ENCODE measurements around the gene MOGAT1. TPM values are rescaled to one million over a fixed set of nuclear protein-coding genes. Genes with fewer than 3 reads are reported as not detected.
A peak's percentile ranks its signal among the peaks of the same experiment; 100 is the strongest.

MOGAT1 gene
- total and polyA plus RNA-seq, 9 of the 15 experiments (the other 6 are each of a cell fraction or from before 2014, with no cell fraction given), result not detected

GRCh38 chr2:222655787-222656525 is 15.5 kb upstream of the MOGAT1 start, which contains the start of gene FARSB:
Gene FARSB, minus strand, starts transcription at chr2:222656092. Its CDS starts 19 bp downstream, at chr2:222656073.
- peak within 1 kb of the TSS; percentile 90 for H2AFZ ChIP-seq (ENCODE audit: low read depth, low read length)
- peak within 1 kb of the TSS; percentile 82 for H3K4me3 ChIP-seq
- ChIA-PET CTCF (ENCODE audit: low intra/inter-chr PET ratio) (no interaction called here), POLR2A (no interaction called here)
- H3K4me1 ChIP-seq (replicated peaks in 1 of 2; ENCODE audit: control insufficient read depth in 2 of 2, insufficient read depth in 2 of 2, low read length in 2 of 2), result peaks cover 3 to 5% of the 10 kb centered on the region in 2 experiments; a peak in 3 of 5 replicates
- peak within 1 kb of the TSS; percentile 88 for H3K27ac ChIP-seq (ENCODE audit: extremely low read depth, low read depth, low read length)
- intact Hi-C loops (cut with micrococcal nuclease) (no loop called here), in situ Hi-C loops (cut with MboI) (no loop called here)
- H3K4me2 ChIP-seq (ENCODE audit: insufficient read depth, low read length), result peak within 1 kb of the TSS; percentile 90
- 1% methylated on average over 28 of the region's 45 CpGs for WGBS (ENCODE audit: insufficient coverage, low coverage, missing lambda C conversion rate)
- peak; percentile 91 to 93 (median 92) for DNase-seq (ENCODE audit: extremely low read depth in 1 of 4, low spot score in 3 of 4)
- no peaks in the 10 kb centered on the region for H4K20me1 ChIP-seq (replicated peaks; ENCODE audit: control insufficient read depth, insufficient read depth, low read length)
- H3K9me3 ChIP-seq (replicated peaks; ENCODE audit: control insufficient read depth, insufficient read depth, low read depth, low read length), result no peaks in the 10 kb centered on the region
- FAIRE-seq, result peak; percentile 91
- ATAC-seq, result peak; percentile 91
- no peaks in the 10 kb centered on the region for H3K27me3 ChIP-seq (ENCODE audit: control insufficient read depth in 2 of 2, insufficient read depth in 2 of 2, low read length in 2 of 2)
- H3K9ac ChIP-seq (ENCODE audit: insufficient read depth in 1 of 2, low read depth in 2 of 2, low read length in 2 of 2), result peak within 1 kb of the TSS; percentile 84 to 96
- peaks cover 24% of the 10 kb centered on the region for H3K36me3 ChIP-seq (ENCODE audit: control insufficient read depth, insufficient read depth, low read length)
- peaks cover 56% of the 10 kb centered on the region for H3K79me2 ChIP-seq (ENCODE audit: control insufficient read depth, insufficient read depth, low read length)
- no TSS peak for BruUV-seq (replicated peaks)
- H3K9me1 ChIP-seq (ENCODE audit: control insufficient read depth, insufficient read depth, low read length), result no peaks in the 10 kb centered on the region
- TF ChIP-seq CREB1 (IDR thresholded peaks at IDR 0.05), result peak; percentile 37; the same call in 1 of the 2 replicates
- TF ChIP-seq CREB1 (CRISPR knock-in tag; IDR thresholded peaks at IDR 0.05), result no peak
- TF ChIP-seq PRMT5 (CRISPR knock-in tag; IDR thresholded peaks at IDR 0.05), result no peak
- TF ChIP-seq CSDE1 (IDR thresholded peaks at IDR 0.05), result no peak
- TF ChIP-seq ARNT (IDR thresholded peaks at IDR 0.05), result 0 out of 4 replicates have a peak, but pooled peaks of 1 of the 2 experiments have one; percentile 54
- TF ChIP-seq C11orf30 (IDR thresholded peaks at IDR 0.05; ENCODE audit: low read depth), result peak; percentile 69
- TF ChIP-seq ZNF778 (CRISPR knock-in tag; IDR thresholded peaks at IDR 0.05), result no peak
- TF ChIP-seq, protein P1, sequence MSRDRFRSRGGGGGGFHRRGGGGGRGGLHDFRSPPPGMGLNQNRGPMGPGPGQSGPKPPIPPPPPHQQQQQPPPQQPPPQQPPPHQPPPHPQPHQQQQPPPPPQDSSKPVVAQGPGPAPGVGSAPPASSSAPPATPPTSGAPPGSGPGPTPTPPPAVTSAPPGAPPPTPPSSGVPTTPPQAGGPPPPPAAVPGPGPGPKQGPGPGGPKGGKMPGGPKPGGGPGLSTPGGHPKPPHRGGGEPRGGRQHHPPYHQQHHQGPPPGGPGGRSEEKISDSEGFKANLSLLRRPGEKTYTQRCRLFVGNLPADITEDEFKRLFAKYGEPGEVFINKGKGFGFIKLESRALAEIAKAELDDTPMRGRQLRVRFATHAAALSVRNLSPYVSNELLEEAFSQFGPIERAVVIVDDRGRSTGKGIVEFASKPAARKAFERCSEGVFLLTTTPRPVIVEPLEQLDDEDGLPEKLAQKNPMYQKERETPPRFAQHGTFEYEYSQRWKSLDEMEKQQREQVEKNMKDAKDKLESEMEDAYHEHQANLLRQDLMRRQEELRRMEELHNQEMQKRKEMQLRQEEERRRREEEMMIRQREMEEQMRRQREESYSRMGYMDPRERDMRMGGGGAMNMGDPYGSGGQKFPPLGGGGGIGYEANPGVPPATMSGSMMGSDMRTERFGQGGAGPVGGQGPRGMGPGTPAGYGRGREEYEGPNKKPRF (IDR thresholded peaks at IDR 0.05; ENCODE audit: low read depth, low read length), result no peak
- no peak for TF ChIP-seq ZNF764 (CRISPR knock-in tag; IDR thresholded peaks at IDR 0.05; ENCODE audit: low read depth)
- TF ChIP-seq CTCFL (IDR thresholded peaks at IDR 0.05; ENCODE audit: borderline replicate concordance, insufficient read depth, low read depth, low read length, poor library complexity, severe bottlenecking), result no peak
- TF ChIP-seq, protein P2, sequence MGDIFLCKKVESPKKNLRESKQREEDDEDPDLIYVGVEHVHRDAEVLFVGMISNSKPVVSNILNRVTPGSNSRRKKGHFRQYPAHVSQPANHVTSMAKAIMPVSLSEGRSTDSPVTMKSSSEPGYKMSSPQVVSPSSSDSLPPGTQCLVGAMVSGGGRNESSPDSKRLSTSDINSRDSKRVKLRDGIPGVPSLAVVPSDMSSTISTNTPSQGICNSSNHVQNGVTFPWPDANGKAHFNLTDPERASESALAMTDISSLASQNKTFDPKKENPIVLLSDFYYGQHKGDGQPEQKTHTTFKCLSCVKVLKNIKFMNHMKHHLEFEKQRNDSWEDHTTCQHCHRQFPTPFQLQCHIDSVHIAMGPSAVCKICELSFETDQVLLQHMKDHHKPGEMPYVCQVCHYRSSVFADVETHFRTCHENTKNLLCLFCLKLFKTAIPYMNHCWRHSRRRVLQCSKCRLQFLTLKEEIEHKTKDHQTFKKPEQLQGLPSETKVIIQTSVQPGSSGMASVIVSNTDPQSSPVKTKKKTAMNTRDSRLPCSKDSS (IDR thresholded peaks at IDR 0.05; ENCODE audit: low read depth, partially characterized antibody), result no peak
- TF ChIP-seq AFF4 (CRISPR knock-in tag; IDR thresholded peaks at IDR 0.05), result no peak
